Activated CD4-positive, CD25-positive, alpha-beta regulatory T cell treated with anti-CD3 and anti-CD28 coated beads, Interleukin-2, amount 50 U/mL, for 24 hours (primary cell): ENCODE measurements around the gene MAFG.

Experiments used
- ATAC-seq, 2 donors: fragments of 150-1000 bp; cut with Tn5 transposase; one replicate each; pipeline ENCODE4 v1.10.0; 2021; ENCODE audit warnings: mild to moderate bottlenecking in 1 of 2, moderate library complexity in 1 of 2

MAFG gene

GRCh38 chr17:81934850-81935708 is 7.5 kb upstream of the MAFG start:
- no peak for ATAC-seq

GRCh38 chr17:81934098-81934757 is 6.7 kb upstream of the MAFG start:
- ATAC-seq = no peak

- ATAC-seq = no peak
These were observed 5.7 kb upstream of the MAFG start for GRCh38 chr17:81933178-81933699.

- no peak for ATAC-seq
These were observed 4.9 kb upstream of the MAFG start for GRCh38 chr17:81932333-81932983.

GRCh38 chr17:81931557-81932332 is 4.2 kb upstream of the MAFG start:
- no peak for ATAC-seq

- ATAC-seq = no peak
These were observed 3.6 kb upstream of the MAFG start for GRCh38 chr17:81931189-81931556.

GRCh38 chr17:81930142-81931125 is 2.9 kb upstream of the MAFG start:
- no peak for ATAC-seq

- no peak for ATAC-seq
These were observed 2.0 kb upstream of the MAFG start for GRCh38 chr17:81929253-81930141.

- no peak for ATAC-seq
These were observed 1.2 kb upstream of the MAFG start for GRCh38 chr17:81928544-81929252.

- ATAC-seq = peak; percentile 20 to 29
These were observed 333 bp downstream of the MAFG start for GRCh38 chr17:81927152-81927652.

- peak; percentile 45 to 48 for ATAC-seq
These were observed 934 bp downstream of the MAFG start for GRCh38 chr17:81926451-81927151.

GRCh38 chr17:81925860-81926450 is 1.6 kb downstream of the MAFG start:
- ATAC-seq = no peak

- ATAC-seq = no peak
These were observed 2.7 kb downstream of the MAFG start for GRCh38 chr17:81924557-81925532.

GRCh38 chr17:81923302-81924260 is 4.0 kb downstream of the MAFG start:
- no peak for ATAC-seq

- ATAC-seq = no peak
These were observed 4.8 kb downstream of the MAFG start for GRCh38 chr17:81922566-81923301.
